Neural cell (in vitro differentiated cells): Measurements from ENCODE around the gene KRT36. TPM values are rescaled to one million over a fixed set of nuclear protein-coding genes. Genes with fewer than 3 reads are reported as not detected.

Source experiments
- H2AFZ ChIP-seq: fragments of 200-600, 300-800 bp; sonication (generic), shearing (Covaris generic); 2 replicates; pipeline ENCODE4 v1.6.0; 2014; ENCODE audit warnings: low read depth, mild to moderate bottlenecking, antibody characterized with exemption, low read length, moderate library complexity
- H3F3A ChIP-seq: fragments of 200-600 bp; shearing (Covaris generic); 2 replicates; pipeline ENCODE4 v1.6.1; 2016; ENCODE audit warnings: mild to moderate bottlenecking, moderate library complexity, mixed read lengths, antibody characterized with exemption, low read length; ENCODE audit not compliant: insufficient read depth, poor library complexity, severe bottlenecking
- H3K27ac ChIP-seq: fragments of 200-600, 300-800 bp; sonication (generic), shearing (Covaris generic); 2 replicates; pipeline ENCODE4 v1.5.1; 2014; ENCODE audit warnings: mild to moderate bottlenecking, low read length, moderate library complexity
- H3K27me3 ChIP-seq: fragments of 300-800, 200-600 bp; sonication (generic), shearing (Covaris generic); 2 replicates; pipeline ENCODE4 v1.6.0; 2014; ENCODE audit warnings: mild to moderate bottlenecking, low read depth, low read length, moderate library complexity; ENCODE audit not compliant: insufficient read depth
- H3K36me3 ChIP-seq: fragments of 300-800, 200-600 bp; sonication (generic), shearing (Covaris generic); 2 replicates; pipeline ENCODE4 v1.5.1; 2014; ENCODE audit warnings: mild to moderate bottlenecking, antibody characterized with exemption, low read length, moderate library complexity; ENCODE audit not compliant: insufficient read depth
- H3K4me2 ChIP-seq: fragments of 300-800, 200-600 bp; sonication (generic), shearing (Covaris generic); 2 replicates; pipeline ENCODE4 v1.6.0; 2014; ENCODE audit warnings: mild to moderate bottlenecking, low read length
- H3K4me3 ChIP-seq: fragments of 300-800, 200-600 bp; sonication (generic), shearing (Covaris generic); 2 replicates; pipeline ENCODE4 v1.5.1; 2014; ENCODE audit warnings: mild to moderate bottlenecking, low read length, moderate library complexity
- H3K79me2 ChIP-seq: fragments of 200-600 bp; shearing (Covaris generic); replicated peaks from 2 replicates; pipeline ENCODE4 v1.6.0; 2014; ENCODE audit warnings: mild to moderate bottlenecking, low read length, moderate library complexity; ENCODE audit not compliant: insufficient read depth
- H3K9ac ChIP-seq: fragments of 300-800, 200-600 bp; sonication (generic), shearing (Covaris generic); 2 replicates; pipeline ENCODE4 v1.6.1; 2016; ENCODE audit warnings: mild to moderate bottlenecking, low read length, mixed read lengths
- H3K9me2 ChIP-seq: fragments of 200-600 bp; shearing (Covaris generic); 2 replicates; pipeline ENCODE4 v1.6.1; 2016; ENCODE audit warnings: mild to moderate bottlenecking, low read length, mixed read lengths; ENCODE audit not compliant: insufficient read depth
- H3K9me3 ChIP-seq: fragments of 200-600, 300-800 bp; sonication (generic), shearing (Covaris generic); 2 replicates; pipeline ENCODE4 v1.6.1; 2016; ENCODE audit warnings: mild to moderate bottlenecking, mixed run types, low read length, moderate library complexity, mixed read lengths
- H4K20me1 ChIP-seq: fragments of 200-600 bp; shearing (Covaris generic); 2 replicates; pipeline ENCODE4 v1.6.1; 2016; ENCODE audit warnings: mild to moderate bottlenecking, mixed run types; ENCODE audit not compliant: insufficient read depth
- EP300 ChIP-seq: fragments of 450-650 bp; conservative IDR thresholded peaks from 2 replicates; pipeline ENCODE4 v1.6.1; 2014; ENCODE audit warnings: antibody characterized with exemption, mild to moderate bottlenecking, moderate library complexity; ENCODE audit not compliant: poor library complexity, severe bottlenecking
- EZH2 ChIP-seq: fragments of 200-600, 300-800 bp; shearing (Covaris generic), sonication (generic); IDR thresholded peaks from 2 replicates; pipeline ENCODE4 v1.6.1; 2014; ENCODE audit warnings: antibody characterized with exemption, low read length, borderline replicate concordance, mild to moderate bottlenecking; ENCODE audit not compliant: insufficient read depth, poor library complexity, severe bottlenecking
- MXI1 ChIP-seq: fragments of 450-650 bp; conservative IDR thresholded peaks from 2 replicates; pipeline ENCODE4 v1.6.1; 2014; ENCODE audit warnings: antibody characterized with exemption, mild to moderate bottlenecking; ENCODE audit not compliant: poor library complexity, severe bottlenecking
- POLR2AphosphoS5 ChIP-seq: IDR thresholded peaks from 2 replicates; pipeline ENCODE4 v1.6.1; 2012
- RAD21 ChIP-seq: fragments of 450-650 bp; conservative IDR thresholded peaks from 2 replicates; pipeline ENCODE4 v1.6.1; 2014; ENCODE audit warnings: antibody characterized with exemption, mild to moderate bottlenecking, moderate library complexity
- SMC3 ChIP-seq: fragments of 450-650 bp; conservative IDR thresholded peaks from 2 replicates; pipeline ENCODE4 v1.6.1; 2014; ENCODE audit warnings: antibody characterized with exemption, mild to moderate bottlenecking, moderate library complexity; ENCODE audit not compliant: poor library complexity
- TAF1 ChIP-seq: IDR thresholded peaks from 2 replicates; pipeline ENCODE4 v1.6.1; 2012; ENCODE audit warnings: low read depth
- polyA plus RNA-seq: library from polyadenylated mRNA; depleted of rRNA; stranded (reverse); fragments of >200 nt; gene quantifications from 2 replicates; pipeline ENCODE4 v1.2.3, GENCODE V29; 2014
- TF ChIP-seq, protein P1 (sequence below): fragments of 450-650 bp; IDR thresholded peaks from 2 replicates; pipeline ENCODE4 v1.5.1; 2014; ENCODE audit warnings: antibody characterized with exemption, mild to moderate bottlenecking, moderate library complexity; ENCODE audit not compliant: poor library complexity, severe bottlenecking
- TF ChIP-seq, protein P2 (sequence below): IDR thresholded peaks from 2 replicates; pipeline ENCODE4 v1.6.1; 2012; ENCODE audit warnings: borderline replicate concordance

The KRT36 gene
- polyA plus RNA-seq, 1 donor from 2014 or later: not detected

DNA sequence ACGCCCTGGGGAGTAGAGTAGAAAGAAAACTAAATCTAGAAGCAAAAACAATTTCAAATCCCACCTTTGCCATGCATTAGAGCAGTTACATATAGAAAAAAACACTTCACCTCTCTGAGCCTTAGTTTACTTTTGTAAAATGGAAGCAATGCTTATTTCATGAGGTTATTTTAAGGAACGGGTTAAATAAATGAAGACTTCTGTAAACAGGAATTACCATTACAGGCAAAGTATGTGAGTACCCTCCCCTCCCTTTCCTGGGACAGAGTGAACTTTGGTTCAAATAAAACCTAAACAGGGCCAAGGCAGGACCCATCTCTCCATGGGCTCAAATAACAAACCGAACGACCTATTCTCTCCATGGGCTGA is 33.5 kb upstream of the KRT36 start:
- no peak overlapping the region for H3K4me3 ChIP-seq
- H3K79me2 ChIP-seq: no peaks in the 10 kb centered on the region
- no peaks in the 10 kb centered on the region for H3K9me3 ChIP-seq
- H3K9me2 ChIP-seq: no peaks in the 10 kb centered on the region
- H2AFZ ChIP-seq: no peak overlapping the region
- no peaks in the 10 kb centered on the region for H4K20me1 ChIP-seq
- H3K4me2 ChIP-seq: no peak overlapping the region
- no peaks in the 10 kb centered on the region for H3K36me3 ChIP-seq
- TF ChIP-seq, protein P1, sequence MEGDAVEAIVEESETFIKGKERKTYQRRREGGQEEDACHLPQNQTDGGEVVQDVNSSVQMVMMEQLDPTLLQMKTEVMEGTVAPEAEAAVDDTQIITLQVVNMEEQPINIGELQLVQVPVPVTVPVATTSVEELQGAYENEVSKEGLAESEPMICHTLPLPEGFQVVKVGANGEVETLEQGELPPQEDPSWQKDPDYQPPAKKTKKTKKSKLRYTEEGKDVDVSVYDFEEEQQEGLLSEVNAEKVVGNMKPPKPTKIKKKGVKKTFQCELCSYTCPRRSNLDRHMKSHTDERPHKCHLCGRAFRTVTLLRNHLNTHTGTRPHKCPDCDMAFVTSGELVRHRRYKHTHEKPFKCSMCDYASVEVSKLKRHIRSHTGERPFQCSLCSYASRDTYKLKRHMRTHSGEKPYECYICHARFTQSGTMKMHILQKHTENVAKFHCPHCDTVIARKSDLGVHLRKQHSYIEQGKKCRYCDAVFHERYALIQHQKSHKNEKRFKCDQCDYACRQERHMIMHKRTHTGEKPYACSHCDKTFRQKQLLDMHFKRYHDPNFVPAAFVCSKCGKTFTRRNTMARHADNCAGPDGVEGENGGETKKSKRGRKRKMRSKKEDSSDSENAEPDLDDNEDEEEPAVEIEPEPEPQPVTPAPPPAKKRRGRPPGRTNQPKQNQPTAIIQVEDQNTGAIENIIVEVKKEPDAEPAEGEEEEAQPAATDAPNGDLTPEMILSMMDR: no peak
- TF ChIP-seq POLR2AphosphoS5 (no peak), TAF1 (no peak), RAD21 (no peak), EZH2 (no peak), SMC3 (no peak), MXI1 (no peak), EP300 (no peak)
- TF ChIP-seq, protein P2, sequence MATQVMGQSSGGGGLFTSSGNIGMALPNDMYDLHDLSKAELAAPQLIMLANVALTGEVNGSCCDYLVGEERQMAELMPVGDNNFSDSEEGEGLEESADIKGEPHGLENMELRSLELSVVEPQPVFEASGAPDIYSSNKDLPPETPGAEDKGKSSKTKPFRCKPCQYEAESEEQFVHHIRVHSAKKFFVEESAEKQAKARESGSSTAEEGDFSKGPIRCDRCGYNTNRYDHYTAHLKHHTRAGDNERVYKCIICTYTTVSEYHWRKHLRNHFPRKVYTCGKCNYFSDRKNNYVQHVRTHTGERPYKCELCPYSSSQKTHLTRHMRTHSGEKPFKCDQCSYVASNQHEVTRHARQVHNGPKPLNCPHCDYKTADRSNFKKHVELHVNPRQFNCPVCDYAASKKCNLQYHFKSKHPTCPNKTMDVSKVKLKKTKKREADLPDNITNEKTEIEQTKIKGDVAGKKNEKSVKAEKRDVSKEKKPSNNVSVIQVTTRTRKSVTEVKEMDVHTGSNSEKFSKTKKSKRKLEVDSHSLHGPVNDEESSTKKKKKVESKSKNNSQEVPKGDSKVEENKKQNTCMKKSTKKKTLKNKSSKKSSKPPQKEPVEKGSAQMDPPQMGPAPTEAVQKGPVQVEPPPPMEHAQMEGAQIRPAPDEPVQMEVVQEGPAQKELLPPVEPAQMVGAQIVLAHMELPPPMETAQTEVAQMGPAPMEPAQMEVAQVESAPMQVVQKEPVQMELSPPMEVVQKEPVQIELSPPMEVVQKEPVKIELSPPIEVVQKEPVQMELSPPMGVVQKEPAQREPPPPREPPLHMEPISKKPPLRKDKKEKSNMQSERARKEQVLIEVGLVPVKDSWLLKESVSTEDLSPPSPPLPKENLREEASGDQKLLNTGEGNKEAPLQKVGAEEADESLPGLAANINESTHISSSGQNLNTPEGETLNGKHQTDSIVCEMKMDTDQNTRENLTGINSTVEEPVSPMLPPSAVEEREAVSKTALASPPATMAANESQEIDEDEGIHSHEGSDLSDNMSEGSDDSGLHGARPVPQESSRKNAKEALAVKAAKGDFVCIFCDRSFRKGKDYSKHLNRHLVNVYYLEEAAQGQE: no peak
- no peak overlapping the region for H3K27ac ChIP-seq
- no peaks in the 10 kb centered on the region for H3F3A ChIP-seq
- peaks cover 17% of the 10 kb centered on the region for H3K27me3 ChIP-seq
- no peak overlapping the region for H3K9ac ChIP-seq

DNA sequence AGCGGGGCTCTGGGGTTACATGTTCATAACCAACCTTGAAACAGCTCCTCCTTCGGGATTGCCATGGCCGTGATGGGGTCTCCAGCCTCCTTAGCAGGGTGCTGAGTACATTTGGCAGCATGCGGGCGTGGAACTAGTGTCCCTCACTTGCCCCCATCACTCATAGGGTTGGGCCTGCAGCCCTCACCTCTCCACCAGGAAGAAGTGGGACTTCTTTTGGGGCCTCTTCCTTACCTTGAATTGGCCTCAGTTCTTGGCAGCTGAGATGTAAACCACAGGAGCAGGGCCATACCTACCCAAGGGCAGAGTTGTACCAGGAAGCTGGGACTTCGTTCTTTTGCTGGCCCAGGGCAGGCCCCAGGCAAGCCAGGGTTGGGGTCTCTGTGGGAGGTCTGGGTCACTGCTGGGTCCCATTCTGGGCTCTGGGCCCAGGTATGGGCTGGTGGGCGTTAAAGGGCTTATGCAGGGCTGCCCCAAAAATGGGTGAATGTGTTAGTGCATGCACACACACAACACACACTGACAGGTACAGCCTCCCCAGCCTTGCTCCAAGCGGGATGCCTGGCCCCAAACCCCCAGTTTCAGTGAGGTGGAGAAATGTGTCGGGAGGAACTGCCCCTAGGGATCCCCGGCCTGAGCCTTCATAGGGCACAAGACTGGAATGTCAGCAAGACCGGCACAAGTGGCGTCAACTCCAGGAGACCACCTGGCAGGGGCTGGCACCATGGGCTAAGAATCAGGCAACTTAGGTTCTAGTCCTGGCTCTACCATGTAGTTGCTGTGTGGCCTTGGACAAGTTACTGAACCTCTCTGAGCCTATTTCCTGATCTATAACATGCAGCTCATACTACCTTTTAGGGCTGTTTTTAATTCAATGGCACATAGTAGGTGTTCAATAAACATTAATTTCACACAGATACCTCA is 32.9 kb upstream of the KRT36 start:
- no peak overlapping the region for H3K9ac ChIP-seq
- no peaks in the 10 kb centered on the region for H3K9me3 ChIP-seq
- no peaks in the 10 kb centered on the region for H4K20me1 ChIP-seq
- TF ChIP-seq, protein P1: no peak
- TF ChIP-seq TAF1 (no peak), EP300 (no peak)
- no peaks in the 10 kb centered on the region for H3K36me3 ChIP-seq
- H3K4me2 ChIP-seq: no peak overlapping the region
- no peaks in the 10 kb centered on the region for H3K9me2 ChIP-seq
- H3F3A ChIP-seq: no peaks in the 10 kb centered on the region
- no peak overlapping the region for H2AFZ ChIP-seq
- H3K79me2 ChIP-seq: no peaks in the 10 kb centered on the region
- peaks cover 10% of the 10 kb centered on the region for H3K27me3 ChIP-seq
- no peak overlapping the region for H3K4me3 ChIP-seq
- H3K27ac ChIP-seq: no peak overlapping the region
